Adrenal gland (tissue), 12 donors: ENCODE data around the gene ATXN10. TPM values are rescaled to one million over a fixed set of nuclear protein-coding genes. Genes with fewer than 3 reads are reported as not detected.

ENCODE experiments used
- DNase-seq, 7 donors: peaks; one replicate each; pipeline ENCODE4 v3.0.0-alpha.2; 2019 to 2020
- H3K27ac ChIP-seq, 5 donors: fragments of 200-600 bp; sonication (generic) in 4 of 5; 1 replicate in 3 of 5; 2 replicates in 2 of 5; pipeline versions ENCODE4 v1.5.1 to v1.8.0; 2016 to 2020; ENCODE audit warnings: mild to moderate bottlenecking in 1 of 5
- H3K27me3 ChIP-seq: fragments of 200-600 bp; 2 replicates; pipeline ENCODE4 v1.8.0; 2021
- H3K36me3 ChIP-seq, 2 donors: fragments of 200-600 bp; replicated peaks in 1 of 2; 1 replicate in 1 of 2; 2 replicates in 1 of 2; pipeline versions ENCODE4 v1.5.1 to v1.8.0; 2018 to 2022
- H3K4me1 ChIP-seq, 2 donors: fragments of 200-600 bp; replicated peaks in 1 of 2; 1 replicate in 1 of 2; 2 replicates in 1 of 2; pipeline versions ENCODE4 v1.5.1 to v1.8.0; 2018 to 2021
- H3K4me3 ChIP-seq, 4 donors: fragments of 200-600 bp; sonication (generic) in 3 of 4; one replicate each; pipeline ENCODE4 v1.5.1; 2016 to 2018
- H3K9me3 ChIP-seq, 3 donors: fragments of 200-600 bp; sonication (generic) in 1 of 3; replicated peaks in 1 of 3; 1 replicate in 2 of 3; 2 replicates in 1 of 3; pipeline versions ENCODE4 v1.5.1 to v1.8.0; 2016 to 2021
- CTCF ChIP-seq, 6 experiments: fragments of 450-650 bp in 4 of 6; fragments of 200-600 bp in 2 of 6; sonication (generic) in 1 of 6; IDR thresholded peaks; 1 replicate in 5 of 6; 2 replicates in 1 of 6; pipeline versions ENCODE4 v1.5.1 to v1.8.0; 2016 to 2021; ENCODE audit warnings: antibody characterized with exemption in 6 of 6, mild to moderate bottlenecking in 2 of 6, moderate library complexity in 1 of 6
- POLR2A ChIP-seq, 2 donors: fragments of 450-650 bp; IDR thresholded peaks; one replicate each; pipeline ENCODE4 v1.6.1; 2017; ENCODE audit warnings: antibody characterized with exemption in 2 of 2, mild to moderate bottlenecking in 2 of 2, moderate library complexity in 1 of 2
- WGBS, 4 donors: extraction: QIAGEN DNeasy Blood & Tissue Kit in 2 of 4; methylation state at CpG; one replicate each; pipeline versions ENCODE4 v1.1.5 to v1.1.7; 2013 to 2017; 5-methylcytosine and 5-hydroxymethylcytosine counted together
- intact Hi-C, 2 donors: fragments of 100-400 bp; cut with DNase I; formaldehyde crosslinking; loops; one replicate each; pipeline versions ENCODE4 v1.14.1 to v1.15.0; 2022 to 2023
- polyA plus RNA-seq, 3 donors: library from polyadenylated mRNA; stranded (reverse); fragments of 200-250 nt in 2 of 3; fragments of 350-450 nt in 1 of 3; fragmentation: Illumina TruSeq in 1 of 3; extraction: RNeasy Lipid Tissue Mini Kit (QIAGEN cat#74804) in 1 of 3; gene quantifications; one replicate each; pipeline ENCODE4 v1.2.3, GENCODE V29; 2013 to 2014
- total RNA-seq, 9 donors: library from RNA; depleted of rRNA in 4 of 9; stranded (reverse); fragments of >200 nt in 4 of 9; fragments of 120-200 nt in 1 of 9; fragmentation: NEBNext Ultra II Directional in 1 of 9; extraction: Animal tissue kit (Norgen Biotek cat#: 25700) in 1 of 9; gene quantifications; one replicate each; pipeline versions ENCODE4 v1.1.0 to v1.2.4, GENCODE V29; 2013 to 2023
- donor health status: healthy with polysubstance abuse.
- donor health status: Bipolar disorder and iron deficiency.
- donor health status: DM: yes; HTN: yes; CAD: no.
- donor health status: DM: no; HTN: no; CAD: no.
- donor health status: DM: no; HTN: no; CAD: no.
- donor health status: DM: yes; HTN: yes; CAD: no.

Gene ATXN10
- total and polyA plus RNA-seq, 12 donors, result 21.2 to 306 (median 165) TPM

DNA sequence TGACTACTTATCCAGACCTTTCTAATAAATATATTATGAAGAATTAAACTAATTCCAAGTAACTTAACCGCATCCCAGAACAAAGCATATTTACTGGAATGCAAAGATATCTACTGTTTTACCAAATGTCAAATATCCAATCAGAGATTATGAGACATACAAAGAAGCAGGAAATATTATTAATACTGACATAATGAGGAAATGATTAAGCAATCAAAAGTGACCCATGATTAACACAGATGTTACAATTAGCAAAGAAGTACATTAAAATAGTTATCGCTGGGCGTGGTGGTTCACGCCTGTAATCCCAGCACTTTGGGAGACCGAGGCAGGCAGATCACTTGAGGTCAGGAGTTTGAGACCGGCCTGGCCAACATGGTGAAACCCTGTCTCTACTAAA is 200.1 kb downstream of the ATXN10 start:
- H3K36me3 ChIP-seq, result no peaks in the 10 kb centered on the region
- TF ChIP-seq POLR2A (IDR thresholded peaks at IDR 0.05) (no peak), CTCF (IDR thresholded peaks at IDR 0.05) (no peak)
- H3K9me3 ChIP-seq, result peaks cover 0 to 6% (median 0%) of the 10 kb centered on the region in 3 donors
- peaks cover 6 to 9% of the 10 kb centered on the region in 2 donors for H3K4me1 ChIP-seq
- no peak for DNase-seq
- 92 to 94% (median 94%) methylated on average over 6 of the region's 6 CpGs for WGBS, 4 donors
- intact Hi-C loops, result no loop called here
- peaks cover 27% of the 10 kb centered on the region for H3K27me3 ChIP-seq
- H3K27ac ChIP-seq, result no peak overlapping the region
- no peak overlapping the region for H3K4me3 ChIP-seq

DNA sequence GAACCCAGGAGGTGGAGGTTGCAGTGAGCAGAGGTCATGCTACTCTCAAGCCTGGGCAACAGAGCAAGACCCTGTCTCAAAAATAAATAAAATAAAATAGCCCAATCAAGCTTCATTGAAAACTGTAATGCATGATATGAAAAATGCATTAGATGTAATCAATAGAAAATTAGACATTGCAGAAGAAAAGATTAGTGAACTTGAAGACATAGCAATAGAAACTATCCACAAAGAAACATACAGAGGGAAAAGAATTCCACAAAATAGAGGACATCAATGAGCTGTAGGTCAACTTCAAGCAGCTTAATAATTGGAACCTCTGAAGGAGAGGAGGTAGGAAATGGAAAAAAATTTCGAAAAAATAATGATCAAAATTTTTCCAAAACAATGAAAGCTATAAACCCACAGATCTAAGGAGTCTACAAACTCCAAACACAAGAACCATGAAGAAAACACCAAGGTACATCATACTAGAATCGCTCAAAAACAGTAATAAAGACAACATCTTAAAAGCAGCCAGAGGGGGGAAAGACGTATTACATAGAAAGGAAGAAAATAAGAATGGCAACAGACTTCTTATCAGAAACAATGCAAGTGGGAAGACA is 201.1 kb downstream of the ATXN10 start:
- TF ChIP-seq CTCF (IDR thresholded peaks at IDR 0.05), result no peak
- no peak for TF ChIP-seq POLR2A (IDR thresholded peaks at IDR 0.05)
- Histone ChIP-seq H3K9me3 (peaks cover 0 to 6% (median 0%) of the 10 kb centered on the region in 3 donors), H3K27me3 (peaks cover 17% of the 10 kb centered on the region), H3K4me3 (no peak overlapping the region), H3K27ac (no peak overlapping the region), H3K36me3 (no peaks in the 10 kb centered on the region), H3K4me1 (no peaks in the 10 kb centered on the region)
- 91 to 95% (median 93%) methylated on average over 3 of the region's 3 CpGs for WGBS, 4 donors
- intact Hi-C loops, result no loop called here
- no peak for DNase-seq

DNA sequence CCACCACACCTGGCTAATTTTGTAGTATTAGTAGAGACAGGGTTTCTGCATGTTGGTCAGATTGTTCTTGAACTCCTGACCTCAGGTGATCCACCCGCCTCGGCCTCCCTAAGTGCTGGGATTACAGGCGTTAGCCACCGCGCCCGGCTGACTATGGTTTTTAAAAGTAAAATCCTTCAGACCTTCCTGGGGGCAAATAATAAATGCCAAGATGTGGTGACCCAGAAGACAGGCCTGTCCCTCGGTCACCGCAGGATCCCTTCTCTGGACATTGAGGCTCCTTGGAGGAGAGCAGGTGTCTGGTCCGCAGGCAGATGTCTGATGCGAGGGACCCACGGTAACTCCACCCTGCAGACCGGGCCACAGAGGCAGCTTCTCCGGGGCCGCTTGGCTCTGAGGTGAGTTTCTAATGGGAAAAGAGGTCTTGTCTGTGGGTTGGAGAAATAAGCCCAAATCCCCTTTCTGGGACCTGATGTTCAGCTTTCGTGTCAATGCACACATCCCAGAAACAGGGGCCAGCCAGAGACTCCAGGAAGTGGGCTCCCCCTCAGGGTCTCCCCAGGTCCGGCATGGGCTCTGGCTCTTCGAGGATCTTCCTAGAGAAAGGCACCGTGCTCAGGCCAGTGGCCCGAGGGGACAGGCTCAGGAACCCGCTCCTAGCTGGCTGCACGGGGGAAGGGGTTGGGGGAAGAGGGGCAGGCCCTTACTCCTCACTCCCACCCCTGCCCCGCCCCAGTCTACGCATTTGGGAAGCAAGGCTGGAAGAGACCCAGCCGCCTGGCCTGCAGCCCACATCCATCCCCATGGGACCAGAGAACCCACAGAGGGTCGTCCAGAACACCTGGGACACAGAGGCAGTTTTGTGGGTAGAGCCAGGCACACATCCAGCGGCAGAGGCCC is 204.8 kb downstream of the ATXN10 start:
- TF ChIP-seq CTCF (IDR thresholded peaks at IDR 0.05), result no peak
- no peak for TF ChIP-seq POLR2A (IDR thresholded peaks at IDR 0.05)
- Histone ChIP-seq H3K4me3 (no peak overlapping the region), H3K4me1 (peaks cover 0 to 4% of the 10 kb centered on the region in 2 donors), H3K27ac (no peak overlapping the region), H3K36me3 (no peaks in the 10 kb centered on the region), H3K9me3 (peaks cover 0 to 6% (median 0%) of the 10 kb centered on the region in 3 donors), H3K27me3 (peaks cover 18% of the 10 kb centered on the region)
- WGBS, 4 donors, result 83 to 89% (median 88%) methylated on average over 16 to 26 of the region's 26 CpGs
- peak in 4 of 7 donors; percentile 5 to 35 (median 8) for DNase-seq
- intact Hi-C loops, result no loop called here

DNA sequence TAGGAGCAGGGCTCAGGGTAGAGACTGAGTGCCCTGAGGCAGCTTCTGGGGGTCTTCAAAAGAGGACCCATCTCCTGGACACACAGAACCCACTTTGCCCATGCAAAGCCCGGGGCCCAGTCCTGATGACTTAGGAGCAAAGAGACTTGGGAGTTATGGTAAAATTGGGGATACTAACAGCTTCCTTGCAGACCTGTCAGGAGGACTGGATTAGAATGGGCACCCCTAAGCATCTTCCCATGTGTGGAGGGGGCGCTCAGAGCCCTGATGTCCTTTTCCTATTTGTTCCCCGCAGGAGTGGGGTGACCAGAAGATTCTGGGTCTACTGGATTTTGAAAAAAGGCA is 205.4 kb downstream of the ATXN10 start:
- TF ChIP-seq POLR2A (IDR thresholded peaks at IDR 0.05), result no peak
- no peak for TF ChIP-seq CTCF (IDR thresholded peaks at IDR 0.05)
- 71 to 97% (median 79%) methylated on average over 3 of the region's 3 CpGs for WGBS, 4 donors
- peak in 2 of 7 donors; percentile 2 to 7 for DNase-seq

More for the DNA sequence above, 205.4 kb downstream of the ATXN10 start:
- Histone ChIP-seq H3K27me3 (peaks cover 24% of the 10 kb centered on the region), H3K36me3 (no peaks in the 10 kb centered on the region), H3K27ac (no peak overlapping the region), H3K4me3 (no peak overlapping the region), H3K9me3 (peaks cover 0 to 6% (median 0%) of the 10 kb centered on the region in 3 donors), H3K4me1 (peaks cover 0 to 4% of the 10 kb centered on the region in 2 donors)
- intact Hi-C loops, result no loop called here
